GM19324 (cell line): ENCODE data around the gene TREML4.
"Not testable (repeated sequence)": the region's sequence is repeated elsewhere in the genome, so short reads cannot be mapped to it uniquely, and the experiment has no call there.

Experiments
- ATAC-seq: cut with Tn5 transposase; IDR thresholded peaks from one replicate; pipeline ENCODE4 v1.9.1; 2021; ENCODE audit warnings: mild to moderate bottlenecking, moderate library complexity; ENCODE audit not compliant: unreplicated experiment, low FRiP score

The TREML4 gene

DNA sequence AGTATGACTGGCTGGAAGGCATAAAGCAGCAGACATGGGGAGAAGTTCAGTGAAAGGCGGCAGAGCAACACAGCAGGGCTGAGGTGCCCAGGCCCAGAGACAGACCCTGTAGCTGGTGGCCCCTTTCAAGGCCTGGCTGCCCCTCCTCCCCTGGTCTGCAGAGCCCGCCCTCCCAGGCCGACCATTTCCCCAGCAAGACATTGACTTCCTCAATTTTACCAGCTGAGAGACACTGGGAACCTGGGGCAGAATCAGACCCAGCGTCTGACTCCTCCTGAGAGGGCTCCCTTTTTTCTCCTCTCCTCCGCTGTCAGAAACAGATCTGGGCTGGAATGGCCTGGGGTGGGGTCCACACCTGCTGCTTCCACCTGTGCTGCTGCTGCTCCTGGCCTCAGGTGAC, at the start of gene TREML4:
Gene TREML4 (plus strand): TSS at position 254 of the 400 bp plus-strand sequence. CDS start 79 bp downstream, at position 333.
- ATAC-seq: no peak

GRCh38 chr6:41179163-41179562, 49.0 kb upstream of the TREML4 start:
- ATAC-seq: no peak

DNA sequence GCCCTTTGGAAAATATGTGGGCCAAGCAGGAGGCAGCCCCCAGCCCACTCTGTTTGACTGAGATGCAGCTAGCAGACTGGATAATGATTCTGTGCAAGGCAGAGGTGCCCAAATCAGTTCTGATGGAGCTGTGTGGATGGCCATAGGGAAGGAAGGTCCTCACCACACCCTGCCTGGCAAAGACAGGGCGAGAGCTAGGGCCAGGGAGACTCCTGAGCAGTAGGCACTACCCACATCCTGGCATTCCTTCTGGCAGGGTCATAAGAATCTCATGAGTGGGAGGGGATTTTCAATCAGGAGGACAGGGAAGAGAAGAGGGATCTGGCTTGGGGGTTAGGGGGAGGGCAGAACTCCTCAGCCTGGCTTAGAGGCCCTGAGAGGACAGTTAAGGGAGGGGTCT, 46.6 kb upstream of the TREML4 start:
- ATAC-seq: no peak

DNA sequence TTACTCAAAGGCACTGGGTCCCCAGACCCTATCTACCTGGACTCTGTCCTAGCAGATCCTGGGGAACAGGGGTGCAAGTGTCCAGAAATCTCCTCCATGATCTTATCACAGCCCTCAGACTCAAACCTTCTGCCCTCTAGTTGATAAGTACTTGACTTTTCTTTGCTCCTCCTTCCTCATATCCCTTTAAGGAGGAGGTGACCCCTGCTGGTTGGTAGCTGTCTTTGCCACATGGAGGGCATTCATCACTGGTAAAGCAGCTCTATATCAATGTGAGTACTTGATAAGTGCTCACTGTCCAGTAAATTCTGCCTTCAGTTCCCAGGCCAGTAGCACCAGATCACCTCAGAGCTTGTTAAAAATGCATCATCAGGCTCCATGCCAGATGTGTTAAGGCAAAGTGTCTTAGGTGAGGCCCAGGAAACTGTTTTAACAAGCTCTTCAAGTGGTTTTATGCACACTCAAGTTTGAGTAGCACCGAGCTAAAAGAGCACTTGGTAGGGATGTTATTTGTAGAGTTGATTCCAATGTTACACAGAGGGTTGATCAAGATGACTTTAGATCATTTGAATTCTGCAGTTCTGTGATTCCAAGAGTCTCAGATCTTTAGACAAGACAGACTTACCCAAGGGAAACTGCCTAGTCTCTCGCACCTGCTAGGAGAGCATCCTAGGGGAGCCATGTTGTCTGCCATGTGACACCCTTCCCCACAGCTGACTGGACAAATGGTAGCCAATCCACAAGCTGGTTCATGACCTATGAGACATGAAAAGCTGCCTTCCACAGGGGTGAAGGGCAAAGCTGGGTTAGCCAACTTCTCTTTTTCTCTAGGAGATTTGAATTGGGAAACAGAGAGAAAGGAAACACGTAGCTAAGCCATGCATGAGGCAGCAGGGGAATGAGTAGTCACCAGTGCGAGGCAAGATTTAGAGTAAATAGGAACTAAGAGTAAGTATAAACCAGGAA, 45.8 kb upstream of the TREML4 start:
- ATAC-seq: no peak

GRCh38 chr6:41184761-41185160, 43.4 kb upstream of the TREML4 start:
- ATAC-seq: no peak

DNA sequence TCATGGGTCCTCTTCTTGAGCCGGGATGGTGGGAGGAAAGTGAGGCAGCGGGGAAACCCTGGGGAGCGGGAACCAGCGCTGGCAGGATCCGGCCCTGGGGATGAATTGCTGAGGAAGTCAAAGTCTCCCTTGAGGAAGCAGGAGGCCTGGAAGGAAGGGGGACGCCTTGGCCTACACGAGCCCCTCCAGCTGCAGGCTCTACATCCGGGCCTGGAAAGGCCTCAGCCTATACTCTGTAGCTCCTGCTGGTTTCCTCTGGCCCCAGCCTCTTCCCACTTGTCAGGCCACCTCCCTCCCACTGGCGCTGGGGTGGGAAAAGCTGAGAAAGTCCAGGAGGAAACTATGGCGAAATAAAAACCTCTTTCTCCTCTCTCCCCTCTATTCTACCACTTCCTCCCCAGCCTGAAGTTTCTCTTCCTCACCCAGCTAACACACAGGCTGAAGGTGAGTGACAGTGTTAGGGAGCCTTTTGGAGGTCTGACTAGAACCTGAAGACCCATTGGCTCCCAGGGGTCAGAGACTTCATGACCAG, 42.1 kb upstream of the TREML4 start:
- ATAC-seq: no peak

DNA sequence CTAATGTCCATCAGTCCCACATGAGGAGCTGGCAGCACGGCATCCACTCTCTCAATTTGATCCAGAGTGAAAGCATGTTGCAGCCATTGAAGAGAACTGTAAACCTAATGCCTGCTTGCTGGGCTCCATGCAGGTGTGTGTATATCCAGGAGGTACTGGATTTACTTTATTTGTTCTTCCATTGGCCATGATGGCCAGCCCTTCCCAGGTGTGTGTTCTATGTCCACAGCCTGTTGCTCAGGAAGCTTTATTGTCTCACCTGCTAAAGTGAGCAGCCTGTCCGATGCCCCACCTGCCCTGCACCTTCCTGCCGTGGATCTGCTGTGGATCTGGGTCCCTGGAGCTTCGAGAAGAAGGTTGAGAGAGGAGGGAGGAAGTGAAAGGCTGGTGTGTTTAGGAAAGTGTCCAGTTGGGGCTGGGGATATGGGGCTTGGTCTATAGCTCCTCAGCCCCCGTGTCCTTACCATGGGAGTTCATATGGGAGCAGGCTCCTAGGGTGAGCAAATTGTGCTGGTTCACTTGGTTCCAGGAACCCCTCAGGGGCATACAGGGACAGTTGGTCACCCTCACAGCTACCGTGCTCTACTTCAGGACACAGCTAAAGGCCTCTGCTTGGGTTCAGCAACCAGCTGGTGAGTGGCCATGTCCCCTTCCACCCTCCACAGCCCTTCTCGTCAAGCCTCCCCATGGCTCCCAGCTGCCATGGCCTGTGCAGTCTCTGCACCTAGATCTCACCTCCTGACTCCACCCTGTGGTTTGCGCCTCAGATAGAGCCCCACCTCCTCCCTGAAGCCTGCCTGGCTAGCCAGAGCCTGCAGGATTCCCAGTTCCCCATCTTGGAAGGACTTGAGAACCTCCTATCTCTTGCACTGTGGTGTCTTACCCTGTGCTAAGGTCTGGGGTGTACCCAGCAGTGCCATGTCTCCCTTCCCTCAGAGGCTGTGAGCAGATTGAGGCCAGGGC, 39.9 kb upstream of the TREML4 start:
- no peak for ATAC-seq

- not testable (repeated sequence) for ATAC-seq
Measured at GRCh38 chr6:41189046-41189445, 39.1 kb upstream of the TREML4 start.

GRCh38 chr6:41189967-41190366, 38.2 kb upstream of the TREML4 start:
- ATAC-seq: no peak

DNA sequence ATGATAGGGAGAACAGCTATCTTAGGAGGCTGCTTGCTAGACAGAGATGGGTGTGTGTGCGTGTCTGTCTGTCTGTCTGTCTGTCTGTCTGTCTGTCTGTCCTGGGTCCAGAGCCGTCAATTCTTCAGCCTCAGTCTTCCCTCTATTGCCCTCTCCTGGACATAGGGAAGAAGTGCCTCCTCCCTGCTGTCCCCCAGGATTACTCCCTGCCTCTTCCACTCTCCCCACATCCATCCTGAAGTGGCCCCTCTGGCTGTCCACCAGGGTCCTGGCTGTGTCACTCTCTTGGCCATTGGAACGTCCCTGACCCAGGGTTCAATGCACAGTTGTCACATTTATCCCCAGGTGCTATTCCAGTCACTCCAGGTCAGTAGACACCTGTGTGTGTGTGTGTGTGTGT, 37.4 kb upstream of the TREML4 start:
- ATAC-seq: no peak

GRCh38 chr6:41191569-41191968, 36.6 kb upstream of the TREML4 start:
- no peak for ATAC-seq

- ATAC-seq: no peak
Measured at GRCh38 chr6:41193171-41193734, 34.9 kb upstream of the TREML4 start.

DNA sequence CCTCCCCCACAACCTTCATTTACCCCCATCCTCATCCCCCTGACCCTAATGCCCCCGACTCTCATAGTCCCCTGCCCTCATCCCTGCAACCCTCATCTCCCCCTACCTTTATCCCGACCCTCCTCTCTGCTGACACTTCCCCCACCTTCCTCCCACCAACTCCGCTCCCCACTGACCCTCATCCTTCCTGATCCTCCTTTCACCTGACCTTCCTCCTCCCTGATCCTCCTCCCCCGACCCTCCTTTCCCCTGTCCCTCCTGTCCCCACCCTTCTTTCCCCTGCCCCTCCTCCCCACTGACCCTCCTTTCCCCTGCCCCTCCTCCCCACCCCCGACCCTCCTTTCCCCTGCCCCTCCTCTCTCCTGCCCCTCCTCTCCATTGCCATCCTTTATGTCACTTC, 34.3 kb upstream of the TREML4 start:
- ATAC-seq: no peak

DNA sequence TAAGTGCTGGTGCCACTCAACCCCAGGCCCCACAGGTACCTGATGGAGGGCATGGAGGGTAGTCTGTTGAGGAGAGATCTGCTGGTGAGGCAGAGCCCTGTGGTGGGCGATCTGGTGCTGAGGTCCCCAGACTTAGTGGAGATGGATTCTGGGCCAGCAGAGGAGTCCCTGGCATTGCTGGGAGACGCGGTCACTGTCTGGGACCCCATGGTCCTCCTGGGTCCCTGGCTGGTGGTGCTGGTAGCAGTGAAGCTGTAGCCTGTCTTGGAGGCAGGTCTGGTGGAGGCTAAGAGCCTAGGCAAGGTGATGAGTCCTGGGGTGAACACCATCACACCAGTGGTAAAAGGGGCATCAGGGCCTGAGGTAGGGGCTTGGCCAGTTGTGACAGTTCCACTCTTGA, 33.8 kb upstream of the TREML4 start:
- ATAC-seq: no peak

GRCh38 chr6:41197234-41197633, 30.9 kb upstream of the TREML4 start:
- ATAC-seq: no peak

DNA sequence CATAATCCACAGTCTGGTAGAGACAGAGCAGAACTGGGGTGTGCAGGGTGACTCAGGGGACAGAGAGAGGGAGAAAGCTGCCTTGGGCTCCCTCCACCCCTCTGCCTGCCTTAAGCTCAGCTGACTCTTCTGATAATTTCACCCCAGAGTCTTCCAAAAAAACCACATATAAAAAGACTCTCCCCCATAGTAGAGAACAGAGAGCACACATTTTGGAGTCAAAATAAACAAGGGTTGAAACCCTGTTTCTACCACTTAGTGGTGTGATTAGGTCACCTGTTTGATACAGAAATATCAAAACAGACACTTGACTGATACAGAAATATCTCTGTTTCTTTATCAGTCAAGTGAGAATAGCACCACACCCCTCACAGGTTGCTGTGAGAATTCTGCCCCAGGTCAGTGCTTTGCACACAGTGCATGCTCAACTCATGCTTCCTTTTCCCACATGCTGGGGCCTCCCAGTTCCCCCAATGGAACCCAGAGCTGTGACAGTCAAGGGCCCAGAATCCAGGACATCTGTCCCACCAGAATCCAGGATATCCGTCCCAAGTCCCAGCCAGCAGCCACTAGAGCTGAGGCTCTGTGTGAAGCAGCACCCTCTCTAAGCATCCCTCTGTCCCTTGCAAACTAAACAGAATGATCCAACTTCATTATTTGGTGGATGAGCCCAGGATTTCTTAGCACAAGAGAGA, 28.4 kb upstream of the TREML4 start:
- no peak for ATAC-seq

DNA sequence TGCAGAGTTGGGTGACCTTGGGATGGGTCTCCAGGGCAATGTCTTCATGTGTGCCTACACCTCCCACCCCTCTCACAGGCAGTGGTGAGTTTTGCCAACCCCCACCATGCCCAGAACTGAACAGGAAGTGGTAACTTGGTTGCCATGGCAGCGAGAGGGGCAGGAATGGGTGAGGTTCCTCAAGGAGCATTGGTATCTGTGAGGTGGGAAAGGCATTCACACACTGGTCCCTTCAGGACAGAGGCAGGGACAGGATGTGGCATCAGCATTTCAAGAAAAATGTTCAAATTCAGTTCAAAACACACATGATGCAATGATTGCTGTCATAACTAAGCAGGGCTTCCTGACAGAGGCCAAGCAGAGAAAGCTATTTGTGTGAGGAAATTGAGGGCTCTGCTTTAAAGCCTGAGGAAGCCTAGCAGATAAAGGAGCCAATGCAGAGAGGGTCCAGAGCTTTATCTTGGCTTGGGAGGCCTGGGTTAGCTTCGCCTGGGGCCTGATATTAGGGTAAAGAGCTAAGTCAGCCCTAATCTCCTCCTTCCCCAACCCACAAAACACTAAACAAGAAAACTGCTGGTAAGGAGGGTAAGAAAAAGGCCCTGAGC, 27.8 kb upstream of the TREML4 start:
- ATAC-seq: no peak

- no peak for ATAC-seq
Measured at GRCh38 chr6:41200901-41201763, 27.0 kb upstream of the TREML4 start, which contains the start of gene TREML2. Gene TREML2 (minus strand): TSS chr6:41201149. CDS start chr6:41201008, 141 bp downstream.
